Measurements from ENCODE around the gene FXYD5. TPM values are rescaled to one million over a fixed set of nuclear protein-coding genes. Genes with fewer than 3 reads are reported as not detected.
A peak's percentile ranks its signal among the peaks of the same experiment; 100 is the strongest.

FXYD5 gene
- total RNA-seq, 2 experiments from 2014 or later: 587 to 615 TPM

DNA sequence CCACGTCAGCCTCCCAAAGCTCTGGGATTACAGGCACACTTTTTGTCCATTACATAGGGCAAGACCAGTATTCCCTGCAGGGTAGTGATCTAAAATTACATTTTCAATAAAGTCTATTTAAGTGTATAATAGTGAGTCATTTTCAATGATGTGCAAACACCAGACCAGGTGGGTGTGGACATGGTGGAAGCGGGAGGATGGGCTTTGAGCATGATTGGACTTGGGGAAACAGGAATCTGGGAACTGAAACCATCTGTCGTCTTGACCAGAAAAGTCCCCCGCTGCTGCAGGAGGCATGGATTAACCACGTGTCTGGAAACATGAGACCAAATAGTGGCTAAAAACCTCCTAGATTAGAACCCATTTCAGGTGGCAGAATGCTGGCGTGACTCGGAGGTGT lies 34.0 kb upstream of the FXYD5 start:
- Histone ChIP-seq H3K27ac (ENCODE audit: low read depth in 1 of 2, low read length in 2 of 2) (no peak overlapping the region), H3K36me3 (ENCODE audit: insufficient read depth, low read length) (no peaks in the 10 kb centered on the region), H3K9me3 (ENCODE audit: control insufficient read depth in 1 of 2, insufficient read depth in 1 of 2, low read length in 2 of 2) (peaks cover 0 to 5% of the 10 kb centered on the region in 2 experiments), H3K4me3 (ENCODE audit: low read length) (no peak overlapping the region), H3K27me3 (ENCODE audit: control insufficient read depth in 1 of 2, insufficient read depth in 2 of 2, low read length in 2 of 2) (no peaks in the 10 kb centered on the region), H3K4me1 (ENCODE audit: insufficient read depth, low read length) (peaks cover 20% of the 10 kb centered on the region)
- ChIA-PET CTCF (no interaction called here), POLR2A (no interaction called here)
- ATAC-seq (ENCODE audit: poor library complexity): no peak
- peaks cover 13% of the 10 kb centered on the region for H3K4me1 Mint-ChIP-seq (ENCODE audit: low read depth)
- H3K36me3 Mint-ChIP-seq (ENCODE audit: low read depth): no peaks in the 10 kb centered on the region
- no peak overlapping the region for H3K4me3 Mint-ChIP-seq
- H3K27ac Mint-ChIP-seq: no peak overlapping the region
- no peaks in the 10 kb centered on the region for H3K27me3 Mint-ChIP-seq
- peak in 2 of 14 experiments; percentile 51 to 57 for DNase-seq
- TF ChIP-seq, protein P1, sequence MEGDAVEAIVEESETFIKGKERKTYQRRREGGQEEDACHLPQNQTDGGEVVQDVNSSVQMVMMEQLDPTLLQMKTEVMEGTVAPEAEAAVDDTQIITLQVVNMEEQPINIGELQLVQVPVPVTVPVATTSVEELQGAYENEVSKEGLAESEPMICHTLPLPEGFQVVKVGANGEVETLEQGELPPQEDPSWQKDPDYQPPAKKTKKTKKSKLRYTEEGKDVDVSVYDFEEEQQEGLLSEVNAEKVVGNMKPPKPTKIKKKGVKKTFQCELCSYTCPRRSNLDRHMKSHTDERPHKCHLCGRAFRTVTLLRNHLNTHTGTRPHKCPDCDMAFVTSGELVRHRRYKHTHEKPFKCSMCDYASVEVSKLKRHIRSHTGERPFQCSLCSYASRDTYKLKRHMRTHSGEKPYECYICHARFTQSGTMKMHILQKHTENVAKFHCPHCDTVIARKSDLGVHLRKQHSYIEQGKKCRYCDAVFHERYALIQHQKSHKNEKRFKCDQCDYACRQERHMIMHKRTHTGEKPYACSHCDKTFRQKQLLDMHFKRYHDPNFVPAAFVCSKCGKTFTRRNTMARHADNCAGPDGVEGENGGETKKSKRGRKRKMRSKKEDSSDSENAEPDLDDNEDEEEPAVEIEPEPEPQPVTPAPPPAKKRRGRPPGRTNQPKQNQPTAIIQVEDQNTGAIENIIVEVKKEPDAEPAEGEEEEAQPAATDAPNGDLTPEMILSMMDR (IDR thresholded peaks at IDR 0.05): no peak
- intact Hi-C loops (cut with DNase I, micrococcal nuclease): no loop called here
- H3K9me3 Mint-ChIP-seq: no peaks in the 10 kb centered on the region

DNA sequence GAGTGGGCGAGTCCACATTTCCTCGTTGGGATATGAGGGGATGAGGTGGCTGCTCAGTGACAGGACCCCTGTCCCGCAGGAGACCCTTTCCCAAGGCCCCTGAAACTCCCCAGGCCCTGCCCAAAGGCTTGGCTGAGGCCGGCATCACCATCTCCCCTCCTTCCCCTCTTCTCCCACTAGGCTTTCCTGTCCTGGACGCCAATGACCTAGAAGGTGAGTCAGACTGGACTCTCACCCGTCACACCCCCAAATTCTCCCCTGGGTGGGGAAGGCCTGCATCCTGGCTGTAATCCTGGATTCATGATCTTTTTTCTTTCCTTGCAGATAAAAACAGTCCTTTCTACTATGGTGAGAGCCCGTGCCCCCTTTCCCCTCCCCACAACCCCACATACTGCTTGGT lies 33.6 kb upstream of the FXYD5 start:
- H3K27ac Mint-ChIP-seq: no peak overlapping the region
- intact Hi-C loops (cut with DNase I, micrococcal nuclease): no loop called here
- no peak for DNase-seq
- H3K27me3 Mint-ChIP-seq: no peaks in the 10 kb centered on the region
- Histone ChIP-seq H3K36me3 (ENCODE audit: insufficient read depth, low read length) (no peaks in the 10 kb centered on the region), H3K4me3 (ENCODE audit: low read length) (no peak overlapping the region), H3K27me3 (ENCODE audit: control insufficient read depth in 1 of 2, insufficient read depth in 2 of 2, low read length in 2 of 2) (no peaks in the 10 kb centered on the region), H3K27ac (ENCODE audit: low read depth in 1 of 2, low read length in 2 of 2) (no peak overlapping the region), H3K9me3 (ENCODE audit: control insufficient read depth in 1 of 2, insufficient read depth in 1 of 2, low read length in 2 of 2) (peaks cover 0 to 5% of the 10 kb centered on the region in 2 experiments), H3K4me1 (ENCODE audit: insufficient read depth, low read length) (peaks cover 20% of the 10 kb centered on the region)
- no peak overlapping the region for H3K4me3 Mint-ChIP-seq
- no peaks in the 10 kb centered on the region for H3K9me3 Mint-ChIP-seq
- TF ChIP-seq, protein P1 (IDR thresholded peaks at IDR 0.05): no peak
- ChIA-PET POLR2A (no interaction called here), CTCF (no interaction called here)
- no peaks in the 10 kb centered on the region for H3K36me3 Mint-ChIP-seq (ENCODE audit: low read depth)
- peaks cover 13% of the 10 kb centered on the region for H3K4me1 Mint-ChIP-seq (ENCODE audit: low read depth)
- no peak for ATAC-seq (ENCODE audit: poor library complexity)

DNA sequence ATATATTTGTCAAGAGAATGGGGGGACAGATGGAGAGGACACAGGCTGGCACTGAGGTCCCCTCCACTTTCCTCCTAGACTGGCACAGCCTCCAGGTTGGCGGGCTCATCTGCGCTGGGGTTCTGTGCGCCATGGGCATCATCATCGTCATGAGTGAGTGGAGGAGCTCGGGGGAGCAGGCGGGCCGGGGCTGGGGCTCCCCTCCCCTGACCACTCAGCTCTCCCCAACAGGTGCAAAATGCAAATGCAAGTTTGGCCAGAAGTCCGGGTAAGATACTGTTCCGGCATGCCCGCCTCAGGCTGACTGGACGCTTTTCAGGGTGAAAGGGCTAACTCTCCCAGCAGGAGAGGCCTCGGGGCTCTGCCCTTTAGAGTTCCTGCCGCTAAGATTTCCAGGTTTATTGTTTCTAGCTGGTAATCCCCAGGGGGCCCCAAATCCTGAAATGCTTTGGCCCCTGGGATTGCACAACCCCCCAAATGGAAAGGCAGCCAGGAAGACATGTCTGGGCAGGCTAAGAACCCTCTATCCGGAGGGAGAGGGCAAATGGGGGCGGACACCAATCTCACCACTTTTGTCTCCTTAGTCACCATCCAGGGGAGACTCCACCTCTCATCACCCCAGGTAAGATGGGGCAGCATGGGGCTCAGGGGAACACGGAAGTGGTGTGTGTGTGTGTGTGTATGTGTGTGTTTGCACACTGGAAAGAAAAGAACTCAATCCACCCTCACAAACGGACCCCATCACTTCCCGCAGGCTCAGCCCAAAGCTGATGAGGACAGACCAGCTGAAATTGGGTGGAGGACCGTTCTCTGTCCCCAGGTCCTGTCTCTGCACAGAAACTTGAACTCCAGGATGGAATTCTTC lies 31.6 kb upstream of the FXYD5 start:
- no peaks in the 10 kb centered on the region for H3K36me3 Mint-ChIP-seq (ENCODE audit: low read depth)
- intact Hi-C loops (cut with DNase I, micrococcal nuclease): no loop called here
- H3K4me1 Mint-ChIP-seq (ENCODE audit: low read depth): peaks cover 13% of the 10 kb centered on the region
- ChIA-PET POLR2A (interaction anchor here (2.1 kb wide), 1 partner anchor 19 kb away, joined by 15 read pairs; no protein-coding TSS in a partner anchor), CTCF (no interaction called here)
- Histone ChIP-seq H3K36me3 (ENCODE audit: insufficient read depth, low read length) (no peaks in the 10 kb centered on the region), H3K4me1 (ENCODE audit: insufficient read depth, low read length) (peaks cover 20% of the 10 kb centered on the region), H3K9me3 (ENCODE audit: control insufficient read depth in 1 of 2, insufficient read depth in 1 of 2, low read length in 2 of 2) (peaks cover 0 to 5% of the 10 kb centered on the region in 2 experiments), H3K27ac (ENCODE audit: low read depth in 1 of 2, low read length in 2 of 2) (no peak overlapping the region), H3K4me3 (ENCODE audit: low read length) (no peak overlapping the region), H3K27me3 (ENCODE audit: control insufficient read depth in 1 of 2, insufficient read depth in 2 of 2, low read length in 2 of 2) (no peaks in the 10 kb centered on the region)
- no peak for ATAC-seq (ENCODE audit: poor library complexity)
- H3K27me3 Mint-ChIP-seq: no peaks in the 10 kb centered on the region
- no peak for DNase-seq
- no peak overlapping the region for H3K4me3 Mint-ChIP-seq
- TF ChIP-seq, protein P1 (IDR thresholded peaks at IDR 0.05): no peak
- no peak overlapping the region for H3K27ac Mint-ChIP-seq
- no peaks in the 10 kb centered on the region for H3K9me3 Mint-ChIP-seq

Measured in CD4-positive, alpha-beta T cell (primary cell).